ENCODE data around the gene BCAN. TPM values are rescaled to one million over a fixed set of nuclear protein-coding genes. Genes with fewer than 3 reads are reported as not detected.
A peak's percentile ranks its signal among the peaks of the same experiment; 100 is the strongest.

Gene BCAN
- total and polyA plus RNA-seq, 2 of the 8 experiments (the other 6 are each of a cell fraction or from before 2014, with no cell fraction given) = 4.5 to 24.0 TPM

- TF ChIP-seq CTCF (IDR thresholded peaks at IDR 0.05; ENCODE audit: control extremely low read depth in 1 of 3, insufficient read depth in 1 of 3, low read depth in 1 of 3, low read length in 3 of 3) (no peak), KDM1A (IDR thresholded peaks at IDR 0.05; ENCODE audit: borderline replicate concordance, low read length) (peak; percentile 64; the same call in 1 of the 2 replicates), EP300 (IDR thresholded peaks at IDR 0.05; ENCODE audit: borderline replicate concordance in 1 of 2, low read depth in 2 of 2, low read length in 2 of 2) (no peak), TEAD4 (IDR thresholded peaks at IDR 0.05; ENCODE audit: low read depth, low read length) (0 out of 2 replicates have a peak, but pooled peaks have one; percentile 30), ATF2 (IDR thresholded peaks at IDR 0.05; ENCODE audit: low read length) (peak; percentile 30; the same call in 1 of the 2 replicates)
Observed at GRCh38 chr1:156708218-156708661, 66.3 kb downstream of the BCAN start (continued).

All from H1 (cell line).